VCaP (cell line): Measurements from ENCODE around the gene P4HA1.

Experiments
- H3K27ac ChIP-seq: fragments of 450-650 bp; 2 replicates; pipeline ENCODE4 v1.5.1; 2017
- TF ChIP-seq, protein P1 (sequence below): fragments of 450-650 bp; conservative IDR thresholded peaks from 2 replicates; pipeline ENCODE4 v1.5.1; 2017; ENCODE audit warnings: mild to moderate bottlenecking, moderate library complexity

Gene P4HA1

DNA sequence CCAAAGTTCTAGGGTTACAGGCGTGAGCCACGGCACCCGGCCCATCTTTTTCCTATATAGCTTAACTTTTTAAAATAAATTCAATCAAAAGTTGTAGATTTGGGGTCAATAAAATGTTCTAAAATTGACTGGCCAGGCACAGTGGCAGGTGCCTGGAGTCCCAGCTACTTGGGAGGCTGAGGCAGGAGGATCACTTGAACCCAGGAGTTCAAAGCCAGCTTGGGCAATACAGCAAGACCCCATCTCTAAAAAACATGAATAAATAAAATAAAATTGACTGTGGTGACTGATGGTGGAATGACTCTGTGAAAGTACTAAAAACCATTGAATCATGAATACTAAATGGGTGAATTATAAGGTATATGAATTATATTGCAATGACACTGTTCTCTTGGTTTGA, 20.8 kb downstream of the P4HA1 start:
- TF ChIP-seq, protein P1, sequence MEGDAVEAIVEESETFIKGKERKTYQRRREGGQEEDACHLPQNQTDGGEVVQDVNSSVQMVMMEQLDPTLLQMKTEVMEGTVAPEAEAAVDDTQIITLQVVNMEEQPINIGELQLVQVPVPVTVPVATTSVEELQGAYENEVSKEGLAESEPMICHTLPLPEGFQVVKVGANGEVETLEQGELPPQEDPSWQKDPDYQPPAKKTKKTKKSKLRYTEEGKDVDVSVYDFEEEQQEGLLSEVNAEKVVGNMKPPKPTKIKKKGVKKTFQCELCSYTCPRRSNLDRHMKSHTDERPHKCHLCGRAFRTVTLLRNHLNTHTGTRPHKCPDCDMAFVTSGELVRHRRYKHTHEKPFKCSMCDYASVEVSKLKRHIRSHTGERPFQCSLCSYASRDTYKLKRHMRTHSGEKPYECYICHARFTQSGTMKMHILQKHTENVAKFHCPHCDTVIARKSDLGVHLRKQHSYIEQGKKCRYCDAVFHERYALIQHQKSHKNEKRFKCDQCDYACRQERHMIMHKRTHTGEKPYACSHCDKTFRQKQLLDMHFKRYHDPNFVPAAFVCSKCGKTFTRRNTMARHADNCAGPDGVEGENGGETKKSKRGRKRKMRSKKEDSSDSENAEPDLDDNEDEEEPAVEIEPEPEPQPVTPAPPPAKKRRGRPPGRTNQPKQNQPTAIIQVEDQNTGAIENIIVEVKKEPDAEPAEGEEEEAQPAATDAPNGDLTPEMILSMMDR = no peak
- H3K27ac ChIP-seq = no peak overlapping the region

DNA sequence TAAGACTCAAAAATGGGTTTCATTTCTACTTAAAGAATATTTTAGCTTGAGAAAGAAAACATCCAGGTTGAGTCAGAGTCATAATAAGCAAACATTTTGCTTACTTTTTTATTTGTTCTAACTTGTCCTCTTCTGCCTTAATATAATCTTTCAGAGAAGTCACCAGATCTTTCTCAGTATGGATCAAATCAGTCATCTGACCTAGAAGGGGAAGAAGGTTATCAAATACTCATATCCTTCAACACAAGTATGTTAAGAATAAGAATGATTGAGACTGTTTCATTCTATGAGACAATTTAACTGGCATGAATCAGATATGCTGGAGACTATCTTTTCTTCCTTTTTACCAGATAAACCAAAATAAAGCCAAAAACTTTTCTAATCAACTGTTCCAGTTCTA, 23.0 kb downstream of the P4HA1 start:
- H3K27ac ChIP-seq = no peak overlapping the region
- TF ChIP-seq, protein P1 = no peak

DNA sequence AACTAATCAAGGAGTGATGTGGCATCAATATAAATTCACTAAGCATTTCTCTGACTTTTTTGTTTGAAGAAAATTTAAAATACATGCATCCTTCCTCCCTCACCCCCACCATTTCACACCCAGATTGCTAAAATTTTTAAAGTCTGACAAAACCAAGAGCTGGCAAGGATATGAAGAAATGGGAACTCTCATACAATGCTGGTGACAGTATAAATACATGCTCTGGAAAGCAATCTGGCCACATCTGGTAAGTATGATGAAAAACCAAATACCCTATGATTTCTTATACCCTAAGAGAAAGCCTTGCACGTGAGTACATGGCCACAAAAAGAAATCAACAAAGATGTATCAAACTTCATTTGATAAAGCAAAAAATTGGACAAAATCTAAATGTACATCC, 31.2 kb downstream of the P4HA1 start:
- TF ChIP-seq, protein P1 = no peak
- no peak overlapping the region for H3K27ac ChIP-seq

DNA sequence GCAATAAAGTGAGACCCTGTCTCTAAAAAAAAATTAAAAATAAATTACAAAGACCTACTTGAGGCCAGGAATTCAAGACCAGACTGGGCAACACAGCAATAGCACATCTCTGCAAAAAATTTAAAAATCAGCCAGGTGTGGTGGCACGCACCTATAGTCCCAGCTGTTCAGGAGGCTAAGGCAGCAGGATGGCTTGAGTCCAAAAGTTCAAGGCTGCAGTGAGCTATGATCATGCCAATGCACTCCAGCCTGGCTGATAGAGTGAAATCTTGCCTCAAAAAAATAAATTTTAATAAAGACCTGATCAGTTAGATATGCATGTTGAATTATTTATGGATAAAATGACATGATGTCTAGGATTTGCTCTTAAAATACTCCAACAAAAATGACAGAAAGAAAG, 34.9 kb downstream of the P4HA1 start:
- no peak overlapping the region for H3K27ac ChIP-seq
- TF ChIP-seq, protein P1 = no peak

DNA sequence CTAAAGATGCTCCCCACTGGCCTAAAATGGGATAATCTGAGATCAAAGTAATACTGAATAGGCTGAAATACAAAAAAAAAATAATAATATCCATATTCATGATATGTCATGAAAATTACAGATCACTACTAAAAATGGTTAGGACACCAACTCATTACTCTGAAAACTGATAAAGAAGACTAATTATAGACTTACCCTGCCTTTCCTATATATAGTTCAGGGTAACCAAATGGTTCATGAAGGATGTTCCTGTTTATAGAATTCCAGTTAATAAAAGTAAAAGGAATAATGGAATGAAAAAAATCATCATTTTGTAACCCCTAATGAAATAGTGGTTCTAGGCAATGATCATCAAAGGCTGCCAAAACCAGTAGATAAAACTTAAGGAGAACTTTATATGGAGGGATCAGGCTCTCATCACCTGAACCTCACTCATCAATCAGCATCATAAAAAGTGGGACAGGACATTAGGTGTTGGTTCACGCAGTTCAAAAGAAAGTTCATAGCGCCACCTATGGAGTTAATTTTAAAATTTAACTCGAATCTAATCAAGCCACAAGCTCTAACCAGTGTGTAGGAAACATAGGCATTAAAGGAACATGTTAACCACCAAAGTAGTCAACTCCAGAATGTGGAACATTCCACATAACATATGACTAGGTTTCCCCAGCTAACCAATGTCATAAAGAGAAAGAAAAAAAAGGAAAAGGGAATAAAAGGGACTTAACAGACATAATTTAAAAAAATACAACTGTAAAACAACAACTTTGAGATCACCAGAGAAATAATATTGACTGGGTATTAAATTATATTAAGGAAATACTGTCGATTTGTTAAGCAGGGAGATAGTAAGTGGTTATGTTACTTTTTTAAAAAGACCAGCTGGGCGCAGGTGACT, 35.7 kb downstream of the P4HA1 start:
- no peak overlapping the region for H3K27ac ChIP-seq
- TF ChIP-seq, protein P1 = peak; percentile 69

DNA sequence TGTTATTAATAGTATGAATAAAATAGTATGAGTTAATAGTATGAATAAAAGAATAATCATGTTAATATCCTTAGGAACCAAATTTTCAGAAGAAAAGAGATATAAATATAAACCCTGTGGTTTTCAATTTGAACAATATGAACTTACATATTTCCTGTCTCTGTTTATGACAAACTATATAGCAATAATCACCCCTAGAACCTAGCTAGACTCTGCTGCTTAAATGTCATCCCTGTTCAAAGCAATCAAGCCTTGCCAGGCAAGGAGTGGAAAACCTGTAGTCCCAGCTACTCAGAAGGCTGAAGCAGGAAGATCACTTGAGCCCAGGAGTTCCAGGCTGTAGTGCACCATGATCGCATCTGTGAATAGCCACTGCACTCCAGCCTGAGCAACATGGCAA, 36.5 kb downstream of the P4HA1 start:
- no peak overlapping the region for H3K27ac ChIP-seq
- TF ChIP-seq, protein P1 = no peak

DNA sequence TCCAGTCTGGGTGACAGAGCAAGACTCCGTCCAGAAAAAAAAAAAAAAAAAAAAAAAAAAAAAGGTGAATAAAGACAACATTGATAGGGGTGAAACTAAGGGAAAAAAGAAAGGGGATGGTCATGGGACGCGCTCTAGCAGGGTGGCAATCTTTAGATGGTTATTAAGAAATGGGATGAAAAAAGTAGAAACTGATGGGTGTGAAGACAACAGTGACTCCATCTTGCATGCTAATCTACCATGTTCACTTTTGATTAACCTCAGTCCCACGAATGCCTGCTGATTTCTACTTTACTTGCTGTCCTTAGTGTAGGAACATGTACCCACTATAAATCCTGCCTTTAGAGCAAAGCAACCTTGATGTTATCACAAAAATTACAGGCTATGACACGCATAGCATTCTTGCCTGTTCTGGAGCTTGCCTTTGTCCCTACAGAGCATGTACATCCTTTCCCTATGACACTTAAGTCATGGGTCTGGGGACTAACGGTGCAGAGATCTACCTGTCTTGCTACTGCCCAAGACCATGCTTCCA, 38.5 kb downstream of the P4HA1 start:
- H3K27ac ChIP-seq = no peak overlapping the region
- TF ChIP-seq, protein P1 = no peak
